Measurements from ENCODE around the gene PDLIM4.

PDLIM4 gene

DNA sequence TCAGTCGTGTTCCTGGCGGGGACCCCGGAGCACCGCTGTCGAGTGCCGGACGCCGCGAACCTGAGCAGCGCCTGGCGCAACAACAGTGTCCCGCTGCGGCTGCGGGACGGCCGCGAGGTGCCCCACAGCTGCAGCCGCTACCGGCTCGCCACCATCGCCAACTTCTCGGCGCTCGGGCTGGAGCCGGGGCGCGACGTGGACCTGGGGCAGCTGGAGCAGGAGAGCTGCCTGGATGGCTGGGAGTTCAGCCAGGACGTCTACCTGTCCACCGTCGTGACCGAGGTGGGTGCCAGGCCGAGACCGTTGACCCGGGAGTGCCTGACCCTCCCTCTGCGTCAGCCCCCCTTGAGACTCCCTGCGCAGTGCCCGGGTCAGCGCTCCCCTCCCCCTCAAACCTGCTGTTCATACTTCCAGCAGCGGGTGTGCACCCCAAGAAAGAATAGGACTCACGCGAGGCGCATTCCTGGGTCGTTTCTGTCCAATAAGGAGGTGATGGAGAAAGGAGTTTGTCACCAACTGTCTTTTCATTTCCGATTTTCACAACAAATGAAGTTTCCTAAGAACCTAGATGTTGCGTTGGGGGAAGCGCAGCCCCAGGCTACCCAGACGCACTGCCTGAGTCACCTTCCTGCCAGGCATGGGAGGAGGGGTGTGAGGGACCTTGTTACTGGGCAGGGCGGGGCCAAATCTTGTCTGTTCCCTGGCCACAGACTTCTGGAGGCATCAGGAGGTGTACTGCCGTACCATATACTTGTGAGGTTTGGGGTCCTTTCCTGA, 37.4 kb downstream of the PDLIM4 start:
- peaks cover 9% of the 10 kb centered on the region for H3K4me1 ChIP-seq
- no peaks in the 10 kb centered on the region for H3K36me3 ChIP-seq (ENCODE audit: control insufficient read depth, insufficient read depth, low read length)
- H3K27ac ChIP-seq, result peak overlapping the region; percentile 99
- no peaks in the 10 kb centered on the region for H3K9me3 ChIP-seq (ENCODE audit: control insufficient read depth, low read length)
- no peak overlapping the region for H3K9ac ChIP-seq
- TF ChIP-seq, protein P1, sequence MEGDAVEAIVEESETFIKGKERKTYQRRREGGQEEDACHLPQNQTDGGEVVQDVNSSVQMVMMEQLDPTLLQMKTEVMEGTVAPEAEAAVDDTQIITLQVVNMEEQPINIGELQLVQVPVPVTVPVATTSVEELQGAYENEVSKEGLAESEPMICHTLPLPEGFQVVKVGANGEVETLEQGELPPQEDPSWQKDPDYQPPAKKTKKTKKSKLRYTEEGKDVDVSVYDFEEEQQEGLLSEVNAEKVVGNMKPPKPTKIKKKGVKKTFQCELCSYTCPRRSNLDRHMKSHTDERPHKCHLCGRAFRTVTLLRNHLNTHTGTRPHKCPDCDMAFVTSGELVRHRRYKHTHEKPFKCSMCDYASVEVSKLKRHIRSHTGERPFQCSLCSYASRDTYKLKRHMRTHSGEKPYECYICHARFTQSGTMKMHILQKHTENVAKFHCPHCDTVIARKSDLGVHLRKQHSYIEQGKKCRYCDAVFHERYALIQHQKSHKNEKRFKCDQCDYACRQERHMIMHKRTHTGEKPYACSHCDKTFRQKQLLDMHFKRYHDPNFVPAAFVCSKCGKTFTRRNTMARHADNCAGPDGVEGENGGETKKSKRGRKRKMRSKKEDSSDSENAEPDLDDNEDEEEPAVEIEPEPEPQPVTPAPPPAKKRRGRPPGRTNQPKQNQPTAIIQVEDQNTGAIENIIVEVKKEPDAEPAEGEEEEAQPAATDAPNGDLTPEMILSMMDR (IDR thresholded peaks at IDR 0.05), result no peak
- H3K4me2 ChIP-seq (ENCODE audit: low read length), result peak overlapping the region; percentile 87
- peak overlapping the region; percentile 72 for H3K4me3 ChIP-seq (ENCODE audit: low read depth, low read length)
- peak overlapping the region; percentile 79 for H2AFZ ChIP-seq
- H3K27me3 ChIP-seq (ENCODE audit: control insufficient read depth, insufficient read depth, low read length), result no peaks in the 10 kb centered on the region
- no peaks in the 10 kb centered on the region for H3K79me2 ChIP-seq

DNA sequence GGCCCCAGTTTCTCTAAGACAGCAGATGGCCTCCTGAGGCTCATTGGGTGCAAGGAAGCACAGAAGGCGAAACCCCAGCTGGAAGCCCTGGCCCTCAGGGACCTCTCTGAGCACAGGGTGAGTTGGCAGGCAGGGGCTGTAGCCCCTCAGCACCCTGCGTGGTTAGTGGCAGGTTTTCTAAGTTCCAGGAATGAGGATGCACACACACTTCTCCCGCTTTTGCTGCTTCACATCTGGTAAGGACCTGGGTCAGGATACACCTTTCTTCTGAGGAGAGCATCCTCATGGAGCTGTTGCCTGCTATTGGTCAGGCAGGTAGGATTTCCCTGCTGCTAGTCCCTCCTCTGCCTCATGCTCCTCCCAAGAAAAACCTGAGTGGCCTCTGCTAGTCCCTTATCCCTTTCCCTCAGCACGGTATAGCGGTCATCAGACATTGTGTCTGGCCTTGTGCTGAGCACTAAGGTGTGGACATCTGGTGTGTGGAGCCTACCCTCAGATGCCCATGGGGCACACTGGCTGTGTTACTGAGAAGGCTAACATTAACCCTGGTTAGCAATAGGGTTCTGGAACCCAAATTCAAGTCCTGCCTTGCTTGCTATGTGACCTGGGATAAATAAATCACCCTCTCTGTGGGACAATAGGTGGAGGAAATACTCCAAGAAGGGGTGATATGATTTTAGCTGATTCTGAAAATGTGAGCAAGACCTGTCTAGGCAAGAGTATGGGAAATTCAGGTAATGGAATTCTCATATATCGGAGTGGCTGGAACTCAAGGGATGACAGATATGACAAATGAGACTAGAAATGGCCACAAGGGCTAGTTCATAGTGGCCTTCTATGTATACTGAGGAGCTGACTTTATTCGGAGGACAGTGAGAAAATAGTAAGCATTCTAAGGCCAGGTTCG, 38.3 kb downstream of the PDLIM4 start:
- Histone ChIP-seq H3K4me3 (ENCODE audit: low read depth, low read length) (no peak overlapping the region), H3K4me2 (ENCODE audit: low read length) (no peak overlapping the region), H3K4me1 (peaks cover 9% of the 10 kb centered on the region), H3K27ac (no peak overlapping the region), H2AFZ (no peak overlapping the region), H3K36me3 (ENCODE audit: control insufficient read depth, insufficient read depth, low read length) (no peaks in the 10 kb centered on the region), H3K9ac (no peak overlapping the region), H3K79me2 (no peaks in the 10 kb centered on the region), H3K27me3 (ENCODE audit: control insufficient read depth, insufficient read depth, low read length) (no peaks in the 10 kb centered on the region), H3K9me3 (ENCODE audit: control insufficient read depth, low read length) (no peaks in the 10 kb centered on the region)
- TF ChIP-seq, protein P1 (IDR thresholded peaks at IDR 0.05), result no peak

DNA sequence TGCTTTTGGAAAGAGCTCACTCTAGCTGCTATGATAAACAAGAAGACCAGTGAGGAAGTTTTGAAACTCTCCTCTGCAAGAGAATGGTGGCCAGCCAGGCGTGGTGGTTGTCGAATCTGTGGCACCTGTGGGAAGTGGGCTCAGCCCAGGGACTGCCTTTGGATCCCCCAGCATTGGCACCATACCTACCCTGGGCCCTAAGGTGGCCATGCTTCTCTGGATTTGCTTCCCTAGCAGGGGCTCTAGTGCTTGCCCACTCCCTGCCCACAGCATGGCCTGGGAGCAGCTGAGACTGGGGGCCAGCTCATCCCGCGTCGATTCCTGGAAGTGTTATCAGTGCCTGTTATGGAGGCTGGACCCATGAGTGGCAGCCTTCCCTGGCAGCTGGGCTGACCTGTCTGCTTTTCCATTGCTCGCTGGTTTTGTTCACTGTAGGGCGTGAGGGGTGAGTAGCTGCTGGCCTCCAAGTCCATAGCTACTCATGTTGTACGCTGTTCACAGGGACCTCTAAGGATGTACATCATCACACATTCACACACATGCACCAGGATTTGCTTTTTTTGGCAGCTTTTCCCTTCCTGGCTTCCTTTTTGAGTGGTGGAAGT, 39.0 kb downstream of the PDLIM4 start:
- Histone ChIP-seq H3K36me3 (ENCODE audit: control insufficient read depth, insufficient read depth, low read length) (no peaks in the 10 kb centered on the region), H3K4me1 (peaks cover 9% of the 10 kb centered on the region), H3K4me2 (ENCODE audit: low read length) (no peak overlapping the region), H3K9ac (no peak overlapping the region), H3K4me3 (ENCODE audit: low read depth, low read length) (no peak overlapping the region), H3K27me3 (ENCODE audit: control insufficient read depth, insufficient read depth, low read length) (no peaks in the 10 kb centered on the region), H3K79me2 (no peaks in the 10 kb centered on the region), H3K27ac (no peak overlapping the region), H3K9me3 (ENCODE audit: control insufficient read depth, low read length) (no peaks in the 10 kb centered on the region), H2AFZ (no peak overlapping the region)
- TF ChIP-seq, protein P1 (IDR thresholded peaks at IDR 0.05), result no peak

DNA sequence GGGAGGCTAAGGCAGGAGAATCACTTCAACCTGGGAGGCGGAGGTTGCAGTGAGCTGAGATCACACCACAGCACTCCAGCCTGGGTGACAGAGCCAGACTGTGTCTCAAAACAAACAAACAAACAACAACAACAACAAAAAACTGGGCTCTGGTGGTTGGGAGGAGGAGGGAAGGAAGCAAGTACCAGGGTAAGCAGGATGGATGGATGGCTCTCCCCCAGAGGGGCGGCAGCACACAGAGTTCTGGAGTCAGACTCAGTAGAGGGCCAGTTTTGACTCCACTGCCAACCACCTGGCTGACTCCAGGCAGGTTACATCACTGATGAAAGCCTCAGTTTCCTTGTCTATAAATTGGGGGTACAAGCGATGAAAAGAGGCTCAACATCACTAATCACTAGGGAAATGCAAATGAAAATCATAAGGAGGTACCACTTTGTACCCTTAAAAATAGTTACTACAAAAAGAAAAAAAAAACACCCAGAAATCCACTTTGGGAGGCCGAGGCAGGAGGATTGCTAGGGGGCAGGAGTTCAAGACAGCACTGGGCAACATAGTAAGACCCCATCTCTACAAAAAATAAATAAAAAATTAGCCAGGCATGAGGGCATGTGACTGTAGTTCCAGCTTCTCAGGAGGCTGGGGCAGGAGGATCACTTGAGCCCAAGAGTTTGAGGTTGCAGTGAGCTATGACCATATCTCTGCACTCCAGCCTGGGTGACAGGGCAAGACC, 39.9 kb downstream of the PDLIM4 start:
- Histone ChIP-seq H3K27me3 (ENCODE audit: control insufficient read depth, insufficient read depth, low read length) (no peaks in the 10 kb centered on the region), H2AFZ (no peak overlapping the region), H3K9ac (no peak overlapping the region), H3K9me3 (ENCODE audit: control insufficient read depth, low read length) (no peaks in the 10 kb centered on the region), H3K4me2 (ENCODE audit: low read length) (no peak overlapping the region), H3K79me2 (no peaks in the 10 kb centered on the region), H3K27ac (no peak overlapping the region), H3K4me1 (peaks cover 9% of the 10 kb centered on the region), H3K4me3 (ENCODE audit: low read depth, low read length) (no peak overlapping the region), H3K36me3 (ENCODE audit: control insufficient read depth, insufficient read depth, low read length) (no peaks in the 10 kb centered on the region)
- TF ChIP-seq, protein P1 (IDR thresholded peaks at IDR 0.05), result no peak

All from parathyroid adenoma (tissue), 2 donors.